Measurements from ENCODE around the gene C10orf143.
A peak's percentile ranks its signal among the peaks of the same experiment; 100 is the strongest.
"Not testable (repeated sequence)": the region's sequence is repeated elsewhere in the genome, so short reads cannot be mapped to it uniquely, and the experiment has no call there.

Gene C10orf143

DNA sequence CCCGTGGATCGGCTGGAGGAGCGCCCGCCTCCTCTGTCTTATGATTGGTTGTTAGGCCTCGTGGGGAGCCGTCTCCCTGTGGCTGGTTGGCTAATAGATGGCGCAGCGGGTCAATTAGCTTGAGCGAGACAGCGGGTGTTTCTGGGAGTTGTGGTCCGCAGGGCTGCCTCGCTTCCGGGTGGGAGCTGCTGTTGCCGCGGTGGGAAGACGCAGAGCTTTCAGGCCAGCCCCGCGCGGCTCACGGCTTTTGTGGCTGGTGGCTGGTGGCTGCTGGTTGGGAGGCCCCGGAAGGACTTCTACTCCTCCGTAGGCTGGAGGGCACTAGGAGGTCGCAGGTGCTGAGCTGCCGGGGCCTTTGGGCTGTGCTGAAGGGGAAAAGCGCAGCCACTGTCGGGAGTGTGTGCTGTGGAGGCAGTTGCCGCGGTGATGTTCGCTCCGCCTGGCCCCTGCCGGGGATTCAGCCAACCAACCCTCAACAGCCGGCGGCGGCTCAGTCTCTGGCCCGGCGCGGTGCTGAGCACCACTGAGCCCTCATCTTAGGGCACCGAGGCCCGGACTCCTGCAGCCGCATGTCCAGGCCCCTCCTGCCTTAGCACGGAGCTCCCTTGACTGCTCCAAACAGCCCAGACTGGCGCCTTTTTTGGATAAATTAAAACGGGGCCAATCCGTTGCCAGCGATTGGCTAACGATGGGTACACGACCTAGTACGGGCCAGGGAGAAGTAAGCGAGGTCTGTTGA, 652 bp upstream of the C10orf143 start:
- peak; percentile 90 for DNase-seq

DNA sequence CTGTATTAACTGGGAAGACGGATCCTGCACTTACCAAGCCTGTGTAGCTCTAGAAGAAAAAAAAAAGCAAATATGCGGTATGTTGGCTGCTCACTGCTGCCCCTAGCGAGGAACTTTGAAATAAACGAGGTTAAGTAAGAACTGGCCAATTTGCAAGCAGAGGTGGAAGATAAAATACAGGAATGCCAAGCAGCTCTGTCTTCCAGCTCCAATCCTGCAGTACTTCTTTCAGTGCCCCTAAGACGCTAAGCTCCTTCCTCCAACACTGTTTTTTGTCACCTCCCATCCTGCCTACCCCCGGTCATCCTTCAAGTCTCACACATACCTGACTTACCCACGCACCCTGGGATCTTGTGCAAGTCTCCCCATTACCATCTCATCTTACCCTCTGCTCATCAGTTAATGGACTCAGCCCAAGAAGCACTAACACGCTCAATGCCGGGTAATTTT, 809 bp downstream of the C10orf143 start:
- peak; percentile 38 for DNase-seq

DNA sequence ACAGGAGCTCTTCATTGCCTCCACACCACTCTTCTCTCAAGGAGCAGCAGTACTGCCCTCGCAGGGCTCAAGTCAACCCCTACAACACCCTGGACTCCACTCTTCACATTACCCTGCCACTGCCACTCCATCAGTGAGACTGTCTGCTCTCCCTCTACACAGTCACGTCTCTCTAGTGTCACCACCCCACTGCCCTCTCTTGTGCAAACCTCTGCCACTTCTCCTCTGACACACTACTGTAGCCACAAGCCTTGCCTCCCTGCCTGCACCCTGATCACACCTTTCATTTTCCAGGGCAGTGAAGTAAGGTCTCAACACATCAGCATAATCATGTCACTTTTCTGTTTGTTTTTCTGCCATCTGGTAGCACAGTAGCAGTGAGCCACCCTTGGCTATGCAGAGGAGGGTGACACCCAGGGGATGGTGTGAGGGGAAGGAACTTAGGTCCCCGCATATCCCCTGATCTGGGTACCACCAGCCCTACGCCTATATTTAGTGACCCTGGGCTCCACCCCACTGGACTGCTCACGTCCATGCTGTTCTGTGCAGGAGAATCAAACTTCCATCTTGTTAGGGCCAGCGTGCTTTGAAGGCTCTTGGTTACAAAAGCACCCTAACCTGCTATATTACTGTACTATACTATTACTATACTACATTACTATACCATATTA, 1.6 kb downstream of the C10orf143 start:
- no peak for DNase-seq

DNA sequence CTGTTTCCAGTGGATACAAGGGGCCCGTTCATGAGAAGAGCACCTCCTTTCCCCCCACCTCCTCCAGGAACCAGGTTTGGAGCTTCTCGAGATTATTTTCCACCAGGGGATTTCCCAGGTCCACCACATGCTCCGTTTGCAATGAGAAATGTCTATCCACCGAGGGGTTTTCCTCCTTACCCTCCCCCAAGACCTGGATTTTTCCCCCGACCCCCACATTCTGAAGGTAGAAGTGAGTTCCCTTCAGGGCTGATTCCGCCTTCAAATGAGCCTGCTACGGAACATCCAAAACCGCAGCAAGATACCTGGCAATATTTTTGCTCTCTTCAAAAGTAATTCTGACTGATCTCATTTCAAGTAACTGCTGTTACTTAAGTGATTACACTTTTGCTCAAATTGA, 2.5 kb downstream of the C10orf143 start:
- DNase-seq, result not testable (repeated sequence)

DNA sequence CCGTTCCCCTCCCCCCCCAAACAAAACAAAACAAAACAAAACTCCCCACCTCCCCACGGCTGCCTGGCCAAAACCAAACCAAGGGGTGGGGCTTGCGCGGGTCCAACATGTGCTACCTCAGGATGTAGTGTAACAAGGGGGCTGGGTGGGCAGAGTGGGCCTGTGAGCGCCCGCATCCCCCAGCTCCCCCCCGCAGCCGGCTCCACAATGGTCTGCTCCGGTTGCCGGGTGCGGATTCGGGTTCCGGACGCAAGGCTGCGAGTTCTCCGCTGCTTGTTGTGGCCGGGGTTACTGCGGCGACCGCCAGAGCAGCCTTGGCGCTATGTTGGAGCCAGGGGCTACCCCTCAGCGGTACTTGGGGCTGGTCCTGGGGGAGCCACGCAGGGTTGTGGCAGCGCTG, 4.9 kb downstream of the C10orf143 start:
- no peak for DNase-seq

DNA sequence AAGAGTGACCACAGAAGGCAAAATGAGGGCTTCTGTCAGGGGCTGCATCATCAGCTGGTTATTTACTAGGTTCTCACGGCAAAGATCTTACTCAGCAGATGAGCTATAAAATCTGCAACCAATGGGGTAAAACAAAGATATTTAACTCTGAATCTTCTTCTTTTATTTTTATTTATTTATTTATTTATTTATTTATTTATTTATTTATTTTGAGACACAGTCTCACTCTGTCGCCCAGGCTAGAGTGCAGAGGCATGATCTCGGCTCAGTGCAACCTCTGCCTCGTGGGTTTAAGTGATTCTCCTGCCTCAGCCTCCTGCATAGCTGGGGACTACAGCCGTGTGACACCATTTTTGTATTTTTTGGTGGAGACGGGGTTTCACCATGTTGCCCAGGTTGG, 11.3 kb downstream of the C10orf143 start:
- no peak for DNase-seq

DNA sequence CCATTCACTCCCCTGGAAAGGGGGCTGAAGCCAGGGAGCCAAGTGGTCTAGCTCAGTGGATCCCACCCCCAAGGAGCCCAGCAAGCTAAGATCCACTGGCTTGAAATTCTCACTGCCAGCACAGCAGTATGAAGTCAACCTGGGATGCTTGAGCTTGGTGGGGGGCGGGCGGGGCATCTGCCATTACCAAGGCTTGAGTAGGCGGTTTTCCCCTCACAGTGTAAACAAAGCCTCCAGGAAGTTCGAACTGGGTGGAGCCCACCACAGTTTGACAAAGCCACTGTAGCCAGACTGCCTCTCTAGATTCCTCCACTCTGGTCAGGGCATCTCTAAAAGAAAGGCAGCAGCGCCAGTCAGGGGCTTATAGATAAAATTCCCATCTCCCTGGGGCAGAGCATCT, 20.1 kb downstream of the C10orf143 start:
- not testable (repeated sequence) for DNase-seq

DNA sequence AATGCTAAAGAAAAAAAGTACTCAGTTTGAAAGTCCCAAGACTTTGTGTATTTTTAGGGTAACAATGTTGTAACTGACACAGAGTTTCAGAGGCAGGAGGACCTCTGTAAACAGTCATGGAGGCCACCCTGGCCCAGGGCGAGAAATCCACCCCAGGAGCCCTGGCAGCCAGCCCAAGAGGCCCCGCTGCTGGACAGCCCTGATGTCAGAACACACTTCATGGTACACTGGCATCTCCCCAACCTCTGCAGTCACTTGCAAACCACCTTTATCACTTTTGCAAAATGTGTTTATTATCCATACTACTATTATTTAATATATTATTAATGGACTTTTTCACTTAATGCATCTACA, 30.2 kb downstream of the C10orf143 start:
- no peak for DNase-seq

DNA sequence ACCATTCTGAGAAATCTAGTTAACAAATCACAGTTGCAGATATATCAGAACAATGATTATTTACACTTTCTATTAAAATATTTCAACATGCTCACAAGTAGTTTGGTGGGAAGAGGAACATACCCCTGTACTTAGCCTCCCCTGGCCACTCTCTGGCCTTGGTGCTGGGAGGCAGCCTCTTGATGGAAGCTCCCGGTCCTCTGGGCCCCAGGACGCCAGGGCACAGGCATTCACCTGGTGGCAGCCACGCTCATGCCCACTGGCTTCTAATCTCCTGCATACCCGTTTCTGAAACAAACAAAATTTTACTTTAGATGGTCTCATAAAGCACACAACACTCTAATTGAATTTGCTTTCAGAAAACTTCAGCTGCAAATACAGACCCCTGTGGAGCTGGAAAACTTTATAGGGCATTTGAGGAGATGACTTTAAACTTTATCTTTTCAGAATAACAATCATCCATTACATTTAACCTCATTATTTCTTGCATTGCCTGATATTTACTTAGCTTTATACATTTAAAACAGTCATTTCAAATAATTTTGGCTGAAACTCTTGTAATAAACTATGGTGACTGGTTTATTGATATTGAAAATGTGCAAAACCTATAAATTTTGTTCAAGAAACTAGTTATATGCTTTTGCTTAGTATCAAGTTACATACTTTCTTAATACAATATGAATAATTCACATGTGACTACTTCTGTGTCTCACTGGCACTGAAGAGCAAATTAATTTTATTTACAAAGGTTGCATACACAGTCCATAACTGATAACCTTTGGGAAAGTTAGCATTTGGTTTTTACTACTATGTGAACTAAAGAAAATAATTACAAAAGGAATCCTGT, 30.8 kb downstream of the C10orf143 start:
- no peak for DNase-seq

DNA sequence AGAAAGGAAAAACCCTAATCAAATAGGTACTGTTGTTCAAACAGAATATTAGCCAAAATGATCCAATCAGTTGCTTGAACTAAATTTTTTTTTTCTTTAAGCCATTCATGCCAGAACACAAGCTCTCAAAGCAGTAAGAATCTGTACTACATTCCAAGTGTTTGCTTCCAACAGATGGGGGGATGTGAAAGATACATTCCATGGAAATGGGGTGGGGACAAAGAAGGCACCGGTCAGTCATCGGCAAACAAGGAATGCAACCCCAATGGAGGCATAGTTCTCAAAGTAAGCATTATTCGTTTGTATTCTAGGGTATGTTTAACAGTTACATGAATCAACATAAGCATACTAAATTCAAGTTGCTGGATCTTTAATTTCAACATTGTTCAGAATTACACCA, 32.5 kb downstream of the C10orf143 start:
- DNase-seq, result no peak

DNA sequence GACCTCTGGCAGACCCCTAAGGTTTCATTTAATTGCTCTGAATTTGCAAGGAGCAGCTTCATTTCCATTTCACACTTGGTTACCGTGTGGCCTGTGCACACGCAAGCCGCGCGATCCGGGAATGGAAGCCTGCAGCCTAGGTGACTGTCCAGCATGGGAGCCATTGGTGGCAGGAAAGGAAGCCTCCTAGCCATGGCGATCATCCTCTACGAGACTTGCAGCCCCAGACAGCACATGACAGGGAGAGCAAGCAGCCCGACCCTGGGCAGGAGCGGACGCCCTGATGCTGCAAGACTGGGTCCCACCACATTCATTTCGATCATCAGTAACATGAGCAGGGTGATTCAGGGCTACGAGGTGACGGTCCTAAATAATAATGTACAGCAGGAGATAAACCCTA, 33.9 kb downstream of the C10orf143 start:
- no peak for DNase-seq

DNA sequence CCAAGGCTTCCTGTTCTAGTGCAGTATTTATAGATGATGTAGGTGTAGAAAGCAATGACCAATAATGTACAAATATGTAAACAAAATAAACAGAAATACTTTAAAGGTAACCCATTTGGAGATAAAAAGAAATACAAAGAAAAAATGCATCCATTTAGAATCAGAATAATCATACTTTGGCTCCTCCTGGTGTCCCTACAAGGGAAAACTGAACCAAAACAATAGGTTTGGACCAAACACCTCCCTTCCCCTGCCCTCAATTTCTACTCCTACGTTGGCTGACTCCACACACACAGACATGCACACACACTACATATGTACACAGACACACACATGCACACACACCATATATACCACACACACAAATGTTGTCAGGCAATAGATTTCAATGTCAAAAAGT, 36.0 kb downstream of the C10orf143 start:
- no peak for DNase-seq

DNA sequence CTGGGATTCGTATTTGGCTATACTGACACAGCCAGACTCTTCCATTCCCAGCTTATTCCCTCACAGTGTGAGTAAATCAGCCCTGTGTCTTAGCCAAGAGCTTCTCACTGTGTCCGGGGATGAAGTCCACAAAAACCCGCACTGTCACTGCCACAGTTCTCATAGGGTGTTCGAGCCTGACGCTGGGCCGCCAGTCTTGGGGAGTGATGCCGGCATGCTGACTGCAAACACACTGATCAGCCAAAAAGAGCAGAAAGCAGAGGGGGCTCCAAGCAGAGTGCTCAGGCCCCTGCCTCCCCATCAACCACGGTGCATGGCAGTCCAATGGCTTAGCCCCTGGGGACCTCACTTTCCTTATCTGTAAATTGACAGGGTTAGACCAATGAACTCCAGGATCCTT, 36.7 kb downstream of the C10orf143 start:
- no peak for DNase-seq

DNA sequence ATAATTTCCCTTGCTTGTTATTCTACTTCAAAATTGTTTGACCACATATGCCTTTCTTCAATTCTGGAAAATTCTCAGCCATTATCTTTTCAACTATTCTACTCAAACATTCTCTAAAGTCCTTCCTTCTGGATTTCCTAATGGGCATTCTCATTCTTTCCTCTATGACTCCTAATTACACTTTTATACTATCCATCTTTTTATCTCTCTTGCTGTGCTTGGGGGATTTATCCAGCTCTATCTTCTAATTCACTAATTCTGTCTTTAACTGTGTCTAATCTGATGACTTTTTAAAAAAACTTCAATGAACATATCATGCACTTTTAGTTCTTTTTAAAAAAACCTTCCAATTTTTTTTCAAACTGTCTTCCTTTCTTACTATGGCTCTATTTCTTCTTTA, 38.4 kb downstream of the C10orf143 start:
- DNase-seq, result no peak

DNA sequence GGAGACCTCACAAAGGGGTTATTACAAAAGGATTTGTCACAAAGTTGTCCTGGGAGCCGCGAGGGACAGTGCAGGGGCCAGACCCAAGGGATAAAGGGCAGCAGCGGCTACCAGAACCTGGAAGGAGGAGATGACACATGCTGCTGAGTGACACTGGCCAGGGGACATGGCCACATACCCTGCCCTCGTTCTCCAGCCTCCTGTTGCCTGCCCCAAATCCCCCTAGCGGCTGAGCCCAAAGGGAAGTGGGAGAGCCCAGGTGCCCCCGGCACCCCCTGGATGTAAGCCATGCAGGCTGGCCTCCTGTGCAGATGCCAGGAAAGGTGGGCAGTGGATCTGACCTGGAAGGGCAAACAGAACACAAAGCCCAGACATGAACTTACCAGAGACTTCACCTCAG, 42.7 kb downstream of the C10orf143 start:
- DNase-seq, result no peak

DNA sequence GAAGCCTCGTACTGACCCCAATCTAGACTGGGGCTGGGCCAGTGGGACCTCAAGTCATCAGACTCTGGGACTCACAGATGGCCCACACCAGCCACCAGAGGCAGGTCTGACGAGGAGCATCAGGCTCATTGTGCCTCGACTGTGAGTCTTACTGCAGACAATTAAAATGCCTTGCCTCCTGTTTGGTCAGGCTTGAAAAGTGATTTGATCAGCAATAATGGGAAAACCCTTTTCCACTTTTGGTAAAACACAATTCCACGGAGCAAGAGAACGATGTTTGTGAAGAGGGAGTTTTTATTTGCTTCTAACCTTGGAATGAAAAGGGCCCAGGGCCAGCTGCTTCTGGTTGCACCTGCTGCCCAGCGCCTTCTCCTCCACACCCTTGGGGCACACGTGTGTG, 43.9 kb downstream of the C10orf143 start:
- no peak for DNase-seq

DNA sequence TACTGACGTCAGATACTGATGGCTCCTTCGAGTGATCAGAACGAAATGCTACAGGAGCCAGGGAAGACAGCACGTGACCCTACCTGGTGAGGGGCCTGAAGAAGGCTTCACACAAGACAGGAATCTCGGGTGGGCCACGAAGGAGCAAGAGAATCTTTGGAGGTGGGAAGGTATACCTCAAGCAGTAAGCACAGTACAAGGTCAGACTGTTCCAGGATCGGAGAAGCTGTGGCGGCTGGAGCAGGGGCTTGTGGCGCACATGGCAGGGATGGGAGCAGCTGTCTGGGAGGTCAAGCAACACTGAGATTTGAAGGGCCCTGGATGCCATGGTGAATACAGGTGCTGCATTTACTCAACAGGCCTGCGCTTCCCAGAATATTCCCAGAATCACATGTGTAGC, 45.4 kb downstream of the C10orf143 start:
- DNase-seq, result no peak

DNA sequence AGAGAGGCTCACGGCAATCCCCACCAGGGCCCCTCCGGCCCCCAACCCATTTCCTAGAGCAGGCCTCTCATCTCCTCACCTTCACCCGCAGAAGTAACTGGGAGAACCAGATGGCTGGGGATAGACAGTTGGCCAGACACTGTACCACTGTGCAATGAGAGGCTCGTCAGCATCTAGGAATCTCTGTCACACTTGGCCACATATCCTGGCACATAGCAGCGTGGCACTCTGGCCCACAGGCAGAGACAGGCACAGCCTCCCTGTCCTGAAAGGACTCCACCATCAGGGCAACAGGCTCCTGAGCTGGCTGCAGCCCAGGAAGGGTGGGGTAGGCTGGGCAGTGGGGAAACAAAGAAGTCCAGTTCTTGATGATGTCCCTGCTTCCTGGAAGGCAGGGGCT, 45.8 kb downstream of the C10orf143 start:
- DNase-seq, result no peak

DNA sequence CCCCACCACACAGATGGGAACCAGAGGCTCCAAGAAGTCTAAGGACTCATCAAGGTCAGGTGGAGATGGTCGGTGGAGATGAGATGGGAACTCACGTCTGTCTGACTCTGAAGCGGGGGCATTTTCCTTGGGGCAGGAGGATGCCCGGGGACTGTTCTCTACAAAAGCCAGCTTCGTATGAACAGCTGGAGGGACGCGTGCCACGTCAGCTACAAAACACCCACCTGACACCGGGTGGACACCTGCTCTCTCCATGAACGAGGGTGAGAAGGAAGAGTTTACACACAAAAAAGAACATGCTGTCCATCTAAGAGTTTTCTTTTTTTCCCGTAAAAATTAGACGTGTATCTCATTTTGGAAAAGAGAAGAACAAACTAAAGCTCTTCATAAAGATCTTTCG, 47.7 kb downstream of the C10orf143 start:
- no peak for DNase-seq

DNA sequence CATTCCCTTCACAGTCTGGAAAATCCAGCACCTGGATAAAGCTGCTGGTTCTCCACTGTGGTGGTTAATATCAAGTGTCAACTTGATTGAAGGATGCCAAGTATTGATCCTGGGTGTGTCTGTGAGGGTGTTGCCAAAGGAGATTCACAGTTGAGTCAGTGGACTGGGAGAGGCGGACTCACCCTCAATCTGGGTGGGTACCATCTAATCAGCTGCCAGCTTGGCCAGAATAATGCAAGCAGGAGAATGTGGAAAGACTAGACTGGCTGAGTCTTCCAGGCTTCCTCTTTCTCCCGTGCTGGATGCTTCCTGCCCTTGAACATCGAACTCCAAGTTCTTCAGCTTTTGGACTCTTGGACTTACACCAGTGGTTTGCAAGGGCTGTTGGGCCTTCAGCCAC, 48.4 kb downstream of the C10orf143 start:
- DNase-seq, result no peak

DNA sequence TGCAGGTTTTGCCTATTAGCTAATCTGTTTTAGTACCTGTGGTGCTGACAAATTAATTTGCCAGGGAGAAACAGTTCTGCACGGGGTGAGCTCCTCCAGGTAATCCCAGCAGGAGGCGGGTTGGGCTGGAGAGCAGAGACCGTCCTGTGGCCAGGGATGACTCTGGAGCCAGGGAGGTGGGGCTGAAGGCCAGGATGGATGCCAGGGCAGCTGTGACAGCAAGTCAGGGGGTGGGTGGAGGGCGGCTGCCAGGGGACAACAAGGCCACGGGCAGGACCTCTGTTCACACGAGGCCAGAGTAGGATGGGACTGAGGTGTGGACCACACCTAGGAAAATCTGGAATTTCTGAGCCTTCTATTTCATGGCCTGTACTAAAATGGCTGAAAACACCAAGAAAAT, 48.9 kb downstream of the C10orf143 start:
- no peak for DNase-seq

DNA sequence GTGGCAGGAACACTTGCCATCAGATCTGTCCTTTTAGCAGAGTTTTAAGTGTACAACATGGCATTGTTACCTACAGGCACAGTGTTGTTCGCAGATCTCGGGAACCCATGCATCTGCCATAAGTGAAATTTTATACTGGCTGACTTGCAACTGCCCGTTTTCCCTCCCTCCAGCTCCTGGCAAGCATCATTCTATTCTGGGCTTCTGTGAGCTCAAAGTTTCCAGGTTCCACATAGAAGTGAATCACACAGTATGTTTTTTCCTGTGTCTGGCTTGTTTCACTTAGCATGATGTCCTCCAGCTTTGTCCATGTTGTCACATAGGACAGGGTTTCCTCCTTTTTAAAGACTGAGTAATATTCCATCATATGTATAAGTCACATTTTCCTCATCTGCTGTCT, 56.6 kb downstream of the C10orf143 start:
- DNase-seq, result no peak

DNA sequence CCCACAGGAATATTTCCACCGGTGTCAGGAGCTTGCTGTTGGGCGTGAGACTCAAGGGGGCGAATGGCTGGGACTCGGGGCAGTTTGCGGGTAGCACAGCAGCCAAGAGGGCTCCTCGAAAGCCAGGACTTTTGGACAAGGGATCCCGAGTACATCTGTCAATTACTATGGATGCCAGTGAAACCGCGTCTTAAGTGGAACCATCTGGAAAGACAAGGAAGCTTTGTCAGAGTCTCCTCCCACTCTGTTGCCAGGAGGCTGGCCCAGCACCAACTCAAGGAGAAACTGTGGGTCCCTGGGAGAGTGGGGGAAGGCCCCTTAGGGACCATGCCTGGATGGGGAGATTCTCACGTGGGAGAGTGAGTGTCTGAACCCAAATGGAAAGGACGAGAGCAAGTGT, 57.1 kb downstream of the C10orf143 start:
- no peak for DNase-seq

DNA sequence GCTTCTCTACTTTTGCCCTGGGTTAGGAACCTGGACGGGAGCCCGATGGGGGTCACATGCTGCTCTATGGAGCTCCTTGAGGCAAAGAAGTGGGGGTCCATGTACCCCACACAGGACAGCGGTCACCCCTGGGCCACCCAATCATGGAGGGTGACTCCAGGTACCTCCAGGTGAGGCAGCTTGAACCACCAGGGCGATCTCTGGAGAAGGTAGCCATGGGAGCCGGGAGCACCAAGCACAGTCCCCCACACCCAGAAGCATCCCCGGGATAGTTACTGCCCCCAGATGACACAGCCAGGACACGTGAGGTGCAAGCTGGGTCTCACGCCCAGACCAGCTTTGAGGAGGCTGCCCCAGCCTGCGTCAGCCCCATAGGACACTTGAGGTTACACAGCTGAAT, 58.4 kb downstream of the C10orf143 start:
- no peak for DNase-seq
